NCI-H69 (cell line): Measurements from ENCODE around the gene PIM1.
"Not testable (repeated sequence)": the region's sequence is repeated elsewhere in the genome, so short reads cannot be mapped to it uniquely, and the experiment has no call there.

Experiments
- DNase-seq: peaks from one replicate; lab custom pipeline; 2025; lab: John Stamatoyannopoulos, UW

PIM1 gene

DNA sequence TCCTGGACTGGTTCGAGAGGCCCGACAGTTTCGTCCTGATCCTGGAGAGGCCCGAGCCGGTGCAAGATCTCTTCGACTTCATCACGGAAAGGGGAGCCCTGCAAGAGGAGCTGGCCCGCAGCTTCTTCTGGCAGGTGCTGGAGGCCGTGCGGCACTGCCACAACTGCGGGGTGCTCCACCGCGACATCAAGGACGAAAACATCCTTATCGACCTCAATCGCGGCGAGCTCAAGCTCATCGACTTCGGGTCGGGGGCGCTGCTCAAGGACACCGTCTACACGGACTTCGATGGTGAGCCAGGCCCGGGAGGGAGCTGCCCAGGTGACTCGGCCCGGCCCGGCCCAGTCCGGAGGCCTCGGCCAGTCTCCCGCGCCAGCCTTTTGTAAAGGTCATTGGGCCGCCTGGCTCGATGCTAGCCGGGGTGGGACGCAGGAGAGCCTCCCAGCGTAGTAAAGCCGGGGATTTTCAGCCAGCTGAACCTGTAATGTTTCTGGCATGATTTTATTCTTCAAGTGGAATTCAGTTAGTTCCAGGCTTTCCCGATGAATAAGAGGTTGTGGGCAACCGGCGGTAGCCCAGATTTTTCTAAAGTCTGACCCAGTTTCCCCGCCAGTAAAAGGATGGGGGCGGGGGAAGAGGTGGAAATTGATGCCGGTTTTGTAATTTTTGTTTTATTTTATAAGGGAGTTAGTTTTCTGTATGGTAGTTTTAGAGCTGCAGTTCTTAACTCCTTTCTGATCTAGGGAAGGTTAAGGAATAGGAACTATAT, 1.4 kb downstream of the PIM1 start:
- DNase-seq, result peak; percentile 75

DNA sequence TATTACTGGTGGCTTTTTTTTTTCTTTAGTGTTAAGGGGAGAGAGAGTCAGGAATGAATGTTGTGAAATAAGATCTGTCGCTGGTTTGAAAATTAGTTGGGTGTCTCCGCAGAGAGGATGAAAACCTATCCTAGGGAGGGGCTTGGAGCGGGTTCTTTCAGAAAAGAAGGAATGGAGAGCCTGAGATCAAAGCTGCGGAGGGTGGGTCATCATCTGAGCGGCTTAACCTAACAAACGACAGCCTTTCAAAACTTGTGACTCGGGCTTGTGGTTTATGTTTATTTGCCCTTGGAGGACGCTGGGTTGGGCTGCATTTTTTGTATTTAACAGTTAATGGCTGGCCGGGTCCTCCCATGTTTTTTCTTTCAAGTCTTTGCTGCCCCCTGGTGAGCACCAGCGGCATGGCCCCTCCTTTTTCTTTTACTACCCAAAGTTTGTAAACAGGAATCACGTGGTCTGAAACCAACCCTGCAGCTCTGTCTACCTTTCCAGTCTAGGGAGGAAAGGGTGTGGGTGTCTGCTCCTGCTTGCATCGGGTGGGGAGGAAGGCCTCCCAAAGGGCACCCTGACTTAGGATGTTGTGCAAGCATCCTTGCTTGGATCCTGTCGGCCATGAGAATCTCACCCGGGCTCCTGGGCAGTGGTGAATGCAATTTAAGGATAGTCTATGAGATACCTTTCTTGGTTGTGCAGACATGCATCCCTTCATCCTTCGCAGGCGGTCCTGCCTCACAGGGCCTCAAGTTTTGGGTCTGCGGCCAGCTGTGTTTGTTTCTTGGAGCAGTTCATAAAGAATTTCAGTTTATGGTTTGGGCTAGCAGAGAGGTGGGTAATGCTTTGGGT, 2.2 kb downstream of the PIM1 start:
- DNase-seq, result peak; percentile 92

DNA sequence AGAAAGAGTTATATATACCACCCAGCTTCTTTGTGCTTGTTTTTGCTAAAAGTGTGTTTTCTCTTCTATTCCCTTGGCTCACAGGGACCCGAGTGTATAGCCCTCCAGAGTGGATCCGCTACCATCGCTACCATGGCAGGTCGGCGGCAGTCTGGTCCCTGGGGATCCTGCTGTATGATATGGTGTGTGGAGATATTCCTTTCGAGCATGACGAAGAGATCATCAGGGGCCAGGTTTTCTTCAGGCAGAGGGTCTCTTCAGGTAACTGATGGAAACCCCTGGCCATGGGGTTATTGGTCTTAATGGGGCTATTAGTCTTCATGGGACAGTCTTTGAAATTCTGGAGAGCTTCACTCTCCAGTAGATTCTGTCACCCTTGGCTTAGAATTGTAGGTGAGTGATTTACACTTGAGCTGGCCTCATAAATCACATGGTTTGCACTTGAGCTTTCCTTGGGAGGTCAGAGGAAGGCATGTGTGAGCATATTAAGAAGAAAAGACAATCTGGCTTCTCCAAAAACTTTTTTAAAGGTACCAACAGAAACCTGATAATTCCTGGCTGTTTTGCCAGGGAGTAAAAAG, 3.0 kb downstream of the PIM1 start:
- no peak for DNase-seq

DNA sequence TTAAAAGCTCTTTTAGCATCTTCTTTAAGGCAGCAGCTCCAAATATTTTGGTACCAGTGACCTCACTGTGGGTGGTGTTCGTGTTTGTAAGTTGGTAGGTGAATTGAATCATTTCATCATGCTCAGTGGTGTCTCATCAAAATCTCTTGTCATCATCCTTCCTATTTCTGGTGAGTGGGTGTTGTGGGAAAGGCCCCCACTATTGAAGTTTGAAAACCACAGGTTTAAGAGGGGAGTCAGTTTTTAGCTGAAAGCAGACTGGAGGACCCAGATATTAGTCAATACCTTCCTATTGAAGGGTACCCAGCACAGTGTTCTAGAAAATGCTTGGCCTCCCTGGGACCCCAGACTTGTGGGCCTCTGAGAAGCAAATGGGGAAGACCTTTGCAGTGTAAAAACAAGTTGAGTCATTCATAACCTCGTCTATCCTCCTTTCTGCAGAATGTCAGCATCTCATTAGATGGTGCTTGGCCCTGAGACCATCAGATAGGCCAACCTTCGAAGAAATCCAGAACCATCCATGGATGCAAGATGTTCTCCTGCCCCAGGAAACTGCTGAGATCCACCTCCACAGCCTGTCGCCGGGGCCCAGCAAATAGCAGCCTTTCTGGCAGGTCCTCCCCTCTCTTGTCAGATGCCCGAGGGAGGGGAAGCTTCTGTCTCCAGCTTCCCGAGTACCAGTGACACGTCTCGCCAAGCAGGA, 3.7 kb downstream of the PIM1 start:
- DNase-seq, result no peak

DNA sequence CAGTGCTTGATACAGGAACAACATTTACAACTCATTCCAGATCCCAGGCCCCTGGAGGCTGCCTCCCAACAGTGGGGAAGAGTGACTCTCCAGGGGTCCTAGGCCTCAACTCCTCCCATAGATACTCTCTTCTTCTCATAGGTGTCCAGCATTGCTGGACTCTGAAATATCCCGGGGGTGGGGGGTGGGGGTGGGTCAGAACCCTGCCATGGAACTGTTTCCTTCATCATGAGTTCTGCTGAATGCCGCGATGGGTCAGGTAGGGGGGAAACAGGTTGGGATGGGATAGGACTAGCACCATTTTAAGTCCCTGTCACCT, 4.2 kb downstream of the PIM1 start:
- DNase-seq, result no peak

DNA sequence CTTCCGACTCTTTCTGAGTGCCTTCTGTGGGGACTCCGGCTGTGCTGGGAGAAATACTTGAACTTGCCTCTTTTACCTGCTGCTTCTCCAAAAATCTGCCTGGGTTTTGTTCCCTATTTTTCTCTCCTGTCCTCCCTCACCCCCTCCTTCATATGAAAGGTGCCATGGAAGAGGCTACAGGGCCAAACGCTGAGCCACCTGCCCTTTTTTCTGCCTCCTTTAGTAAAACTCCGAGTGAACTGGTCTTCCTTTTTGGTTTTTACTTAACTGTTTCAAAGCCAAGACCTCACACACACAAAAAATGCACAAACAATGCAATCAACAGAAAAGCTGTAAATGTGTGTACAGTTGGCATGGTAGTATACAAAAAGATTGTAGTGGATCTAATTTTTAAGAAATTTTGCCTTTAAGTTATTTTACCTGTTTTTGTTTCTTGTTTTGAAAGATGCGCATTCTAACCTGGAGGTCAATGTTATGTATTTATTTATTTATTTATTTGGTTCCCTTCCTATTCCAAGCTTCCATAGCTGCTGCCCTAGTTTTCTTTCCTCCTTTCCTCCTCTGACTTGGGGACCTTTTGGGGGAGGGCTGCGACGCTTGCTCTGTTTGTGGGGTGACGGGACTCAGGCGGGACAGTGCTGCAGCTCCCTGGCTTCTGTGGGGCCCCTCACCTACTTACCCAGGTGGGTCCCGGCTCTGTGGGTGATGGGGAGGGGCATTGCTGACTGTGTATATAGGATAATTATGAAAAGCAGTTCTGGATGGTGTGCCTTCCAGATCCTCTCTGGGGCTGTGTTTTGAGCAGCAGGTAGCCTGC, 4.8 kb downstream of the PIM1 start:
- no peak for DNase-seq

DNA sequence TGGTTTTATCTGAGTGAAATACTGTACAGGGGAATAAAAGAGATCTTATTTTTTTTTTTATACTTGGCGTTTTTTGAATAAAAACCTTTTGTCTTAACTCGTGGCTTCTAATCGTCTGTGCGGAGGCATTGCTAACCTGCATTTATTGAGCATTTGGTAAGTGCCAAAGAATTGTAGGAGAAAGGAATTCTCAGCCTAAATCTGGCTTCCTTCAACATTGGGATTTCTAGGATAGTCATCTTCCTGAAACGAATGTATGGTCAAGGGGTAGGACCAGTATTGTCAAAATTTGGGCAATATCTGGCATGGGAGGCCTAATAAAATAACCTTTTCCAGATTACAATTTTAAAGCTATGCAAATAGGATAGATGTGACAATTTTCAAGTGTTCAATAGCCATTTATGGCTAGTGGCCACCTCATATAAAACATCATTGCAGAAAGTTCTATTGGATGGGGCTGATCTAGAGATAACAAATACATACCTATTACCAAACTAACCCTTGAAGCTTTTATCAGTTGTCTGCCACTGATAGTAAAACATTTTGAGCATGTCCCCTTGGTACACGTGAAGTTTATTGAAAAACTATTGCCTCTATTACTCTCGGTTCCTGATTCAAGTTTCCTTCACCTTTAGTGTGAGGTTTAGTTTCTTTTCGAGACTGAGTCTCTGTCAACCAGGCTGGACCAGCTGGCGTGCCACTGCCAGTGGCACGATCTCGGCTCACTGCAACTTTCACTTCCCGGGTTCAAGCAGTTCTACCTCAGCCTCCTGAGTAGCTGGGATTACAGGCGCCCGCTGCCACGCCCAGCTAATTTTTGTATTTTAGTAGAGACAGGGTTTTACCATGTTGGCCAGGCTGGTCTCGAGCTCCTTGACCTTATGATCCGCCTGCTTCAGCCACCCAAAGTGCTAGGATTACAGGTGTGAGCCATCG, 5.6 kb downstream of the PIM1 start:
- no peak for DNase-seq

DNA sequence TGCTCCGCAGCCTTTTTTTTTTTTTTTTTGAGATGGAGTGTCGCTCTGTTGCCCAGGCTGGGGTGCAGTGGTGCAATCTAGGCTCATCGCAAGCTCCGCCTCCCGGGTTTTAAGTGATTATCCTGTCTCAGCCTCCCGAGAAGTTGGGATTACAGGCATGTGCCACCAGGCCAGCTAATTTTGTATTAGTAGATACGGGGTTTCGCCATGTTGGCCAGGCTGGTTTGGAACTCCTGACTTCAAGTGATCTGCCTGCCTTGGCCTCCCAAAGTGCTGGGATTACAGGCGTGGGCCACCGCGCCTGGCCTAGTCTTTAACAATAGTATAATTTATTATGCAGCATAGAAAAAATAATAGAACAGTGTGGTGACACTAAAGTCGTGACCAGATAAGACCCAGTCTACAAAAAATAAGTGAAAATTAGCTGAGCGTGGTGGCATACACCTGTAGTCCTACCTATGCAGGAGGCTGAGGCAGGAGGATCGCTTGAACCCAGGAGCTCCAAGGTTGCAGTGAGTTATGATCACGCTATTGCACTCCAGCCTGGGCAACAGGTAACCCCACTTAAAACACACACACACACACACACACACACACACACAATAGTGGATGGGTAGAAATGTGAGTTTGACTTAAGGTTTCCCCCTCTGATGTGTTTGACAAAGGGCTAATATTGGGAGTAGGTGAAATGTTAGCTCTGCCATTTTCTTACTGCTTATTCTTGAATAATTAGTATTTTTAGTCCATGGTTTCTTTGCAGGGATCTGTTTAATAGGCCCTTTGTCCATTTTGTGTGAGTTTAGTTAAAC, 6.5 kb downstream of the PIM1 start:
- no peak for DNase-seq

DNA sequence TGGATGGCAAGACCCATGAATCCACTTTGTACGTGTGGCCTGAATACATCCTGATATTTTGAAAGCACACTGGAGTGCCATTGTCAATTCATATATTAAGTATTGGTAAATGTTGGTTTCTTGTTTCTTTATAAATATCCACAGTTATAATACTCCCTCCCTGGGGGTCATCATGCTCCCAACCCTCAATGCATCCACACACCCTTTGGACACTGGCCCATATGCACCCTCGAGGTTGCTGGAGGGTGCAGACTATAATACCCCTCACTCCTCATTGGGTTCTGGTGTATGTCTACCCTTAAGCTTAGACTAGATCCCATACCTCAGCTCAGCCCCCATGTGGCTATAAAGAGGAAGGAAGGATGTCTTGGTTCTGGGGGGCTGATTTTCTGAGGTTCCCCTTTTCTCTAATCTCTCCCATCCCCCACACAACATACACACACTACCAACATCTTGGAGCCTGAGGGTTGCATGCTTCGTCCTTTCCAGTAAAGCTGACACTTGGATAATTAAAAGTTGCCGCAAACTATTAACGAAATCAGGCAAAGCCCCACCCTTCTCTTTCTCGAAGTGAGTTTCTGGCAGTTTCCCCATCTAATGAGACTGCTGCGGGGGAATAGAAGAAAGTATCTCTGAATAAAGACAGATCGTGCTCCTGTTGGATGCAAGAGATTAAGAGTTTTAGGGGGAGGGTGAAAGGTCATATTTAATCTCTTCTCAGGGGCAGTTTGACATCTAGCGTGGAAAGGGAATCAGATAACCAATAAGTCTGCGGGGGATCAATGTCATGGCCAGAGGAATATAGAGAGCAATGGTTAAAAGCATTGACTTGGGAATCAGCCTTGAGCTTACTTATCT, 7.4 kb downstream of the PIM1 start:
- no peak for DNase-seq

DNA sequence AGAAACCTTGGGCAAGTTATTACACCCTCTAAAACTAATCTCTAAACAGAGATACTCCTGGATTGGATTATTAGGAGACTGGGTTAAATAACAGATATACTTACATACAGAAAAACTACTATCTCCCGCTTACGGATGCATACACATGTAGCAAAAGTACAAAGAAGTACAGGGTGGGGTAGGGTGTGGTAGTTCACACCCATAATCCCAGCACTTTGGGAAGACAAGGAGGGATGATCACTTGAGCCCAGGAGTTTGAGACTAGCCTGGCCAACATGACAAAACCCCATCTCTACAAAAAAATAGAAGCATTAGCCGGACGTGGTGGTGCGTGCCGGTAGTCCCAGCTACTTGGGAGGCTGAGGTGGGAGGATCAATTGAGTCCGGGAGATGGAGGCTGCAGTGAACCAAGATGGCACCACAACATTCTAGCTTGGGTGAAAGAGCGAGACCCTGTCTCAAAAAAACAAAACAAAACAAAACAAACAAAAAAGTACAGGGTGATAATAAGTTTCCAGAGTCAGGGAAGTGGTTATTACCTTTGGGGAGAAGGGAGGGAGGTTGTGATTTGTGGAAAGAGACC, 8.1 kb downstream of the PIM1 start:
- no peak for DNase-seq

DNA sequence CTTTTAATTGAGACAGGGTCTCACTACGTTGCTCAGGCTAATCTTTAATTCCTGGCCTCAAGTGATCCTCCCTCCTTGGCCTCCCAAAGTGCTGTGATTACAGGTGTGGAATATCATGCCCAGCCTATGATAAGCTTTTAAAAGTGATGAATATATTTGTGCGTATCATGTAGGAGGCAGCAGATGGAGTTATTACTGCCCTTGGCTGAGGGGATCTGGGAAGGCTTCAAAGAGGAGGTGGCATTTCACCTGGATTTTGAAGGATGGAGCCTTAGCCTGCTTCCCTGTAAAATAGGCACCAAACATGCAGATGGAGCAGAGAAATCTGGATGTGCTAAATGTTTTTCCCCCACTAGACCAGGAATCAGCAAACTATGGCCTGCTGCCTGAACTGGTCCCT, 10.1 kb downstream of the PIM1 start:
- no peak for DNase-seq

DNA sequence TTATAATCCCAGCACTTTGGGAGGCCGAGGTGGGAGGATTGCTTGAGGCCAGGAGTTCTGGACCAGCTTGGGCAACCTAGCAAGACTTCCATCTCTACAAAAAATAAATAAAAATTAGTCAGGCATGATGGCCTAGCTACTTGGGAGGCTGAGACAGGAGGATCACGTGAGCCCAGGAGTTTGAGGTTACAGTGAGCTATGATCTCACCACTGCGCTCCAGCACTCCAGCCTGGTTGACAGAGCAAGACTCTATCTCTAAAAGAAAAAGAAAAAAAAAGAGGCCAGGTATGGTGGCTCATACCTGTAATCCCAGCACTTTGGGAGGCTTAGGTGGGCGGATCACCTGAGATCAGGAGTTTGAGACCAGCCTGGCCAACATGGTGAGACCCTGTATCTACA, 10.7 kb downstream of the PIM1 start:
- DNase-seq, result not testable (repeated sequence)

DNA sequence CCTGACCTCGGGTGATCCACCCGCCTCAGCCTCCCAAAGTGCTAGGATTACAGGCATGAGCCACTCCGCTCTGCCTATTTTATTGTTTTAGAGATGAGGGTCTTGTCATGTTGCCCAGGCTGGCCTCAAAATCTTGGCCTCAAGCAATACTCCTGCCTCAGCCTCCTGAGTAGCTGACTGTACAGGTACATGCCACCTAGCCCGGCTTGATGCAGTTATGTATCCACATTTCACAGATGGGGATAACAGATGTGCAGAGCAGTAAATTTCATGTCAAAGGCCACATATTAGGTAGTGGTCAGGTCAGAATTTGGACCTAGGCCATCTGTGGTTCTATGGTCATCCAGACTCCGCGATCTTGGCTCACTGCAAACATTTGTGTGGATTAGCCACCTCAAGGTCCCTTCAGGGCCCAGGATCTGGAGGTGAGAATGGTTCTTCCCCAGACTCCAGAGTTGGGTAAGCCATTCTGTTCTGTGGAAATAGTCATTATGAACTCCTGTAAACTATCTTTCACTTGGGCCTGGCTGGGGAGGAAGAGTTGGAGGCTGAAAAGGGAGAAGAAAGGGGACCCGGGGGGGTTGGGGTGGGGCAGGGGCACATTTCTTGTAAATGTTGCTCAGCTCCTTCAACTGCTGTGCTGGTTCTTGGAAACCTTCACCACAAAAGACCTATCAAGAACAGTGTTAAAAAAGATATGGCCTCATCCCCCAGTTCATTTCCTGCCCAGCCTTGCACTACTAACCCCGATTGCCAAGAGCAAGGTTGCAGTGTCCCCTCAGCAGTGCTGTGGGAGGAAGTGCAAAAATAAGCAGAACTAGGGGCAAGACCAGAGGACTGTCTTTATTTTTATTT, 13.0 kb downstream of the PIM1 start:
- no peak for DNase-seq

DNA sequence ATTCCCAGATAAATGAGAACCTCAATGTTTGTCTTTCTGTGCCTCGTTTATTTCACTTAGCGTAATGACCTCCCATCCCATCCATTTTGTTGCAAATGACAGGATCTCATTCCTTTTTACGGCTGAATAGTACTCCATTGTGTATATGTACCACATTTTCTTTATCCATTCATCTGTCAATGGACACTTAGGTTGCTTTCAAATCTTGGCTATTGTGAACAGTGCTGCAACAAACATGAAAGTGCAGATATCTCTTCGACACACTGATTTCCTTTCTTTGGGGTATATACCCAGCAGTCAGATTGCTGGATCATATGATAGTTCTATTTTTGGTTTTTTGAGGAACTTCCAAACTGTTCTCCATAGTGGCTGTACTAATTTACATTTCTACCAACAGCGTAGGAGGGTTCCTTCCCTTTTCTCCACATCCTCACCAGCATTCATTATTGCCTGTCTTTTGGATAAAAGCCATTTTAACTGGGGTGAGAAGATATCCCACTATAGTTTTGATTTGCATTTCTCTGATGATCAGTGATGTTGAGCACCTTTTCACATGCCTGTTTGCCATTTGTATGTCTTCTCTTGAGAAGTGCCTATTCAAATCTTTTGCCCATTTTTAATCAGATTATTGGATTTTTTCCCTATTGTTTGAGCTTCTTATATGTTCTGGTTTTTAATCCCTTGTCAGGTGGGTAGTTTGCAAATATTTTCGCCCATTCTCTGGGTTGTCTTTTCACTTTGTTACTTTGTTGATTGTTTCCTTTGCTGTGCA, 16.2 kb downstream of the PIM1 start:
- not testable (repeated sequence) for DNase-seq

DNA sequence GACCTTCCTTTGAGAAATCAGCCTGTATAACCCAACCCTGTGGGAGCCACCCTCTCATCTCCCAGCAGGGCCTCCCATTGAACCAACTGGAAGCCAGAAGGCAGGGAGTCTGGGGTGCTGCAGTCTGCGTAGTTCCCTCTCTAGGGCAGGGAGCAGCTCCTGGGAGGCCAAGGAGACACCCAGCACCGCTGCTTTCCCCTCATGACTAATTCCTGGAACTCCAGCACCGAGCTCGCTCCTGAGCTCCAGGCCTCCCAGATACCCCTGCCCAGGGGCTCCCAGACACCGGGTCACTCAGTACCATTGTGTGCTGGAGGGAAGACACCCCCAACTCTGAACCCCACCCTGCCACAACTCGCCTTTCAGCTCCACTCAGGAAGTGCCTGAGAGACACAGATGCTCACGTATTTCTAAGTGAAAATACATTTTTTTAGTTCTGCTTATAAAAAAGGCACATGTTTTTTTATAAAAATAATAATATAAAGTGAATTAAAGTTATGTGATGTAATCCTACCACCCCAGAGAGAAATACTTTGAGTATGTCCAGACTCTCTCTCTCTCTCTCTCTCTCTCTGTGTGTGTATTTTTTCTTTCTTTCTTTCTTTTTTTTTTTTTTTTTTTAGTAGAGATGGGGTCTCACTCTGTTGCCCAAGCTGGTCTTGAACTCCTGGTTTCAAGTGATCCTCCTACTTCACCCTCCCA, 17.5 kb downstream of the PIM1 start:
- DNase-seq, result no peak

DNA sequence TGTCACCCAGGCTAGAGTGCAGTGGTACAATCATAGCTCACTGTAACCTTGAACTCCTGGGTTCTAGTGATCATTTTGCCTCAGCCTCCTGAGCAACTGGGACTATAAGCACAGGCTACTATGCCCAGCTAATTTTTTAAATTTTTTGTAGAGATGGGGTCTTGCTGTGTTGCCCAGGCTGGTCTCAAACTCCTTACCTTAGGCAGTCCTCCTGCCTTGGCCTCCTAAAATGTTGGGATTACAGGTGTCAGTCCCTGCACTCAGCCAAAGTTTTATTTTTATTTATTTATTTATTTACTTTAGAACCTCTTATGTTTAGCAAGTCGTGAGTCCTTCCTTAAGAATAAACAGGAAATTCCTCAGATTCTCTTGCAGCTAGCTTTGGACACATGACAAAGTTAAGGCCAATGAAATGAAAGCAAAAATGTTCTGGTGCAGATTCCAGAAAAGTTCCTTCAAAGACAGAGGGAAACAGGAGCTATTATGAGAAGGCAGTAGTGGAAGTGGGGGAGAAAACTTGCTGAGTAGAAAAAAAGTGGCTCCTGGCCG, 19.1 kb downstream of the PIM1 start:
- no peak for DNase-seq
